Kasumi-1 (cell line): ENCODE results near the gene PRMT1.

Experiments used
- DNase-seq, 2 experiments: peaks; one replicate each; lab custom pipeline; 2025; lab: John Stamatoyannopoulos, UW

Gene PRMT1

GRCh38 chr19:49688531-49689132 lies 11.6 kb downstream of the PRMT1 start:
- no peak for DNase-seq

DNA sequence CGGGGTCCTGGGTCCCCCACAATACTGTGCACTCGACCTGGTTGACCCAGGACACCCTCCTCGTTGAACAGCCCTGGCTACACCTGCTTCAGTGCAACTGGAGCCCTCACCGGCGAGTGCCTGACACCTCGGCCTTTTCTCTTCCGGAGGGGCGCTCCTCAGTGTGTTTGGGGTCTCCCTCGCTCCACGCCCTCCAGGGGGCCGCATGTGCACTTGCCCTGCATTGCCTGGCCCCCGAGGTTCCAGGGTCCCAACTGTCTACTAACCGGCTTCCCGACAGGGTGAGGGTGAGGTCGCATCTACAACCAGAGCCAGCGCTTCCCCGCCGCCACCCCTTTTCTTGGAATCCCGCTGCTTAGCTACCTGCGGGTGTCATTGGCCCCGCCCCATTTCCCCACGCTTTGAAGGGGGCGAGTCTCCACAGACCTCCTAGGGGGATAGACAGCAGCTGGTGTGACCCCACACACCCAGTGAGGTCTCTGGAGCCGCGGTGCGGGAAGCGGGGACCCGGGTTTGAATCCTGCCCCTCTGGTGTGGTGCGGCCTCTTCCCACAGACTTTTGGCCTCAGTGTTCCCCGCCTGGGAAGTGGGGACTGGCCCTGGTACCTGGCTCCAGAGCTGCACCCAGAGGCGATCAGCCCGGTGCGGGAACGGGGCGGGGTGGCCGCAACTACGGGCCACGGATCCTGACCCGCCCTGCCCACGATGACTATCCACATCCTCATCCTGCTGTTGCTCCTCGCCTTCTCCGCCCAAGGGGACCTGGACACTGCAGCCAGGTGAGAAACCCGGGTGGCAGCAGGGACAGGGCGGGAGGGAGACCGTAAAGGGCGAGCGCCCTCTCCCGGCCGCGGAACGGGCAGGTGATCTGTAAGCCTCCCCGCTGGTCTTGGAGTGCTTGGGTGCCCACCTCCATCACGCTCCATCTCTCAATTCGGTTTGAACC lies 12.3 kb downstream of the PRMT1 start, which contains the start of gene ADM5:
ADM5 (plus strand) TSS at position 462 of the 946 bp plus-strand sequence; CDS start at position 706, 244 bp downstream.
- DNase-seq, result no peak

GRCh38 chr19:49690079-49690655 lies 13.1 kb downstream of the PRMT1 start:
- DNase-seq, result no peak

DNA sequence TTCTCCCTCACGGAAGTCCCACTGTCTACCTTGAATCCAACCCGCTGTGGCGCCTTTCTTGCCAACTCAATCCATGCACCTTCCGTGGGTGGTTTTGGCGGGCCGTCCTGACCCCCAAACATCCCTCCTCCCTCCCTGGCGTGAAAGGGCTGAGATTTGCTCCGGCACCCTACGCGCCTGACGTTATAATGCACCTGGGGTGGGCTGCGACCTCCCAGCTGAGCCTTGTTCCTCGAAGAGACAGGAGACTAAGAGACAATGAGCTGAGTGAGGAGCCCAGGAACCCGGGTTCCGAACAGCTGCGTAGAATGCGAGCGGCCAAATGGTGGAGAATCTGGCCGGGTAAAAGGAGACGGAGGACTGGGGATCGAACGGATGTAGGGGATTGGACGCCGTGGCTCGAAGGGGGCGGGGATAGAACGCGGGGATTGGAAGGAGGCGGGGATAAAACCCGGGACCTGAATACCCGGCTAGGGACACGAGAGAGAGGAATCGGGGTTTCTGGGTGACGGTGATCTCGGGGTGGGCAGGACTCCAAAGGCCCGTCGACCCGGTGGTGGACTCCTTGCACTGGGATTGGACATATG lies 13.7 kb downstream of the PRMT1 start, which contains the start of gene CPT1C:
CPT1C (plus strand) TSS at position 461 of the 587 bp plus-strand sequence. CDS start 1,137 bp downstream, outside the sequence.
- DNase-seq, result no peak

DNA sequence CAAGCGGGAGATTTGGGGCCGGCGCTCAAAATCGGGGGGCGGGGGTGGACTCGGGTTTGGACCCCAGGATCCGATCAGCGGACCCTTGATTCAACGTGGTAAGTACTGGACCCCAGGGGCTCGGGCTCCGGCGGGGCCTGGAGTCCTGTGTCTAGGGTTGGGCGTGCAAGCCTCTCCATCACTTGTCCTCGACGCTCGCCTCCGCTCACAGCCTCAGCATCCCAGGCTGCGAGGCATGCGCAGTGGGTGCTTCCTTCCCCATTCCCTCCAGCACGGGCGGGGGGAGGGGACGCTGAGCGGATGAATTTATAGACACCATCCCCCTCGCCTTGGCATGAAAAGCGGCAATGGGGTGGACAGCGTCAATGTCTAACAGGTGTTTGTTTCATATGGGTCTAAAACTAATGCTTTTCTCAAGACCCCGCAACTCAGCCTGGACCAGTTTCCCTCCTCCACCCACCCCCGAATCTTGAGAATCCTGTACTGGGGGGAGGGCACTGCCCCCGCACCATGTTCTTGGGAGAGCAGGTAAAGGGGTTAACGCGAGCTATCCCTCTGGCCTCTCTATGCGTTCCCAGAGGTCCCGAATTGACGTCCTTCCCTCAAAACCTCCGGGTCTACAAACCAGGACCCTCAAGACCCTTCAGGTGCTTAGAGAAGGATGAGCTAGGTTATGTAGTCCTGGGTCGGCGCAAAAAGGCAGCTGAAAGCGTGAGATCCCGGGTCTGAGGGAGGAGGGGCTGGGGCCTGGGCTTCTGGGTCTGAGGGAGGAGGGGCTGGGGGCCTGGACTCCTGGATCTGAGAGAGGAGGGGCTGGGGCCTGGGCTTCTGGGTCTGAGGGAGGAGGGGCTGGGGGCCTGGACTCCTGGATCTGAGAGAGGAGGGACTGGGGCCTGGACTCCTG lies 14.4 kb downstream of the PRMT1 start:
- DNase-seq, result no peak

- DNase-seq, result no peak
These were observed 15.1 kb downstream of the PRMT1 start for GRCh38 chr19:49692147-49692506.

DNA sequence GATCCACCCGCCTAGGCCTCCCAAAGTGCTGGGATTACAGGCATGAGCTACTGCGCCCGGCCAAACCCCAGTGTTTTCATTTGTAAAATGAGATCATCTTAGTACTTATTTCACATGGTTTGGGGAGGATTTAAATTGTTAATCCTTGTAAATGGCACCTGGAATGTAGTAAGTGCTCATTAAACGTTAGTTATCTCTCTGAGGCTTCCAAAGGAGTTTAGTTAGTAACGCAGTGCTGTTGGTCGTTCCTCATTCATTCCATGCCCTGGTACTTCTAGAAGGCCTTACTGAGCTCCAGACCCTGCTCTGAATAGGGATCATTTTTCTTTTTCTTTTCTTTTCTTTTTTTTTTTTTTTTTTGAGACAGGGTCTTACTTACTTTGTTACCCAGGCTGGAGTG lies 19.0 kb downstream of the PRMT1 start:
- no peak for DNase-seq

GRCh38 chr19:49696865-49697264 lies 19.8 kb downstream of the PRMT1 start:
- DNase-seq, result no peak

GRCh38 chr19:49699364-49699763 lies 22.3 kb downstream of the PRMT1 start:
- DNase-seq, result no peak

- DNase-seq, result no peak
These were observed 23.5 kb downstream of the PRMT1 start for GRCh38 chr19:49700563-49700962.

- DNase-seq, result no peak
These were observed 24.3 kb downstream of the PRMT1 start for GRCh38 chr19:49701271-49701786.

DNA sequence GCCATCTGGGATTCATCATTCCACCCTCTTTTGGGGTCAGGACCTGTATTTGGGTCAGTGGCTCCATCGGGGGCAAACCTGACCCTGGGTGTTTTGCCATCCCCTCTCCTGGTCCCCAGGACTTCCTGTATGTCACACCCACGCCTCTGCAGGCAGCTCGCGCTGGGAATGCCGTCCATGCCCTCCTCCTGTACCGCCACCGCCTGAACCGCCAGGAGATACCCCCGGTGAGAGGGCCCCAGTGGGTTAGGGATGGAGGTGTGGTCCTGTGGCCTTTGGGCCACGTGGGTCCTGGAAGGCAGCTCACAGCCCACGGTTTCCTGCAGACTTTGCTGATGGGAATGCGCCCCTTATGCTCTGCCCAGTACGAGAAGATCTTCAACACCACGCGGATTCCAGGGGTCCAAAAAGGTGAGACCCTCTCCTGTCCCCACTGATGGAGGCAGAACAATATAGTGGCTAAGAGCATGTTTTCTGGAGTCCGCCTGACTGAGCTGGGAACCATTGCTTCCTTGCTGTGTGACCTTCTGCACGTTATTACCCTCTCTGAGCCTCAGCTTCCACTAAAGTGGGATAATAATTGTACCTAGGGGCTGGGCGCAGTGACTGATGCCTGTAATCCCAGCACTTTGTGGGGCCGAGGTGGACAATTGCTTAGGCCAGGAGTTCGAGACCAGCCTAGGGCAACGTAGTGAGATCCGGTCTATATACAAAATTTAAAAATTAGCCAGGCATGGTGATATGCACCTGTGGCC lies 28.0 kb downstream of the PRMT1 start:
- DNase-seq, result no peak

DNA sequence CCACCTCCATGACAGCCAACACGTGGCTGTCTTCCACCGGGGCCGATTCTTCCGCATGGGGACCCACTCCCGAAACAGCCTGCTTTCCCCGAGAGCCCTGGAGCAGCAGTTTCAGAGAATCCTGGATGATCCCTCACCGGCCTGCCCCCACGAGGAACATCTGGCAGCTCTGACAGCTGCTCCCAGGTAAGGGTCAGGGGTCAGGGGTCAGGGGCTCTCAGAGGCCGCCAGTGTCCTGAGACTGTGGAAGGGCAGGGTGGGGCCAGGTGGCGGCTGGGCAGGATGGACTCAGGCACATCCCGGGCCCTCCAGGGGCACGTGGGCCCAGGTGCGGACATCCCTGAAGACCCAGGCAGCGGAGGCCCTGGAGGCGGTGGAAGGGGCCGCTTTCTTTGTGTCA lies 28.8 kb downstream of the PRMT1 start:
- no peak for DNase-seq

GRCh38 chr19:49710372-49710951 lies 33.4 kb downstream of the PRMT1 start:
- no peak for DNase-seq

GRCh38 chr19:49712397-49712859 lies 35.4 kb downstream of the PRMT1 start:
- DNase-seq, result no peak

GRCh38 chr19:49713236-49713845 lies 36.3 kb downstream of the PRMT1 start:
- no peak for DNase-seq

DNA sequence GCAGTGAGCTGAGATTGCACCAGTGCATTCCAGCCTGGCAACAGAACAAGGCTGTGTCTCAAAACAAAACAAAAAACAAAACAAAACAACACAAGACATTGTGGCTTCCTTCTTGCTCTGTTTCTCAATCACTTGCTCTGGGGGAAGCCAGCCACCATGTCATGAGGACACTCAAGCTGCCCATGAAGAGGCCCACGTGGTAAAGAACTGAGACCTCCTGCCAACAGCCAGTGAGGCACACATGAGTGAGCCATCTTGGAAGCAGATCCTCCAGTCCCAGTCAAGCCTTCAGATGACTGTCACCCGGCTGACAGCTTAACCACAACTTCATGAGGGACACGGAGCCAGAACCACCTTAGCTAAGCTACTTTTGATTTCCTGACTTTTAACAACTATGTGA lies 39.1 kb downstream of the PRMT1 start:
- no peak for DNase-seq

GRCh38 chr19:49718511-49718910 lies 41.4 kb downstream of the PRMT1 start:
- DNase-seq, result no peak

- no peak for DNase-seq
These were observed 41.9 kb downstream of the PRMT1 start for GRCh38 chr19:49718991-49719390.
